Ovary (tissue), 3 donors: ENCODE data around the gene POLK.

ENCODE experiments used
- CTCF ChIP-seq, 3 donors: fragments of 450-650 bp in 2 of 3; fragments of 200-600 bp in 1 of 3; IDR thresholded peaks; one replicate each; pipeline versions ENCODE4 v1.5.1 to v1.8.0; 2016 to 2022; ENCODE audit warnings: antibody characterized with exemption in 3 of 3, mild to moderate bottlenecking in 1 of 3
- EP300 ChIP-seq: sonication (generic); formaldehyde crosslinking; IDR thresholded peaks from one replicate; pipeline ENCODE4 v1.6.1; 2017; ENCODE audit warnings: antibody characterized with exemption
- POLR2A ChIP-seq: fragments of 450-650 bp; IDR thresholded peaks from one replicate; pipeline ENCODE4 v1.6.1; 2017; ENCODE audit warnings: antibody characterized with exemption, mild to moderate bottlenecking, moderate library complexity
- donor health status: DM: no; HTN: no; CAD: no.

- TF ChIP-seq CTCF (IDR thresholded peaks at IDR 0.05) (no peak), EP300 (no peak), POLR2A (no peak)
Observed at GRCh38 chr5:75600535-75600934, 88.8 kb downstream of the POLK start.
